Mammary epithelial cell (primary cell): ENCODE measurements around the gene DAGLA.

ENCODE experiments used
- CTCF ChIP-seq, 2 donors: IDR thresholded peaks in 1 of 2; conservative IDR thresholded peaks in 1 of 2; 2 replicates each; pipeline ENCODE4 v1.5.1; 2011 to 2012; ENCODE audit warnings: inconsistent platforms in 2 of 2, low read length in 2 of 2, mild to moderate bottlenecking in 2 of 2, control low read depth in 1 of 2, low read depth in 1 of 2; ENCODE audit not compliant: insufficient read depth in 1 of 2; ENCODE audit errors: extremely low read depth in 1 of 2
- EZH2 ChIP-seq: IDR thresholded peaks from 2 replicates; pipeline ENCODE4 v1.6.1; 2012; ENCODE audit warnings: low read length, inconsistent platforms, borderline replicate concordance

GRCh38 chr11:61686066-61686465 is 5.9 kb downstream of the DAGLA start:
- no peak for TF ChIP-seq CTCF (conservative IDR thresholded peaks at IDR 0.05 in 1 of 2, IDR thresholded peaks at IDR 0.05 in 1 of 2; ENCODE audit: extremely low read depth in 1 of 2, insufficient read depth in 1 of 2, low read depth in 1 of 2, low read length in 2 of 2)
- TF ChIP-seq EZH2 = no peak
